Measurements from ENCODE around the gene SAG. TPM values are rescaled to one million over a fixed set of nuclear protein-coding genes. Genes with fewer than 3 reads are reported as not detected.

Gene SAG
- total RNA-seq, 4 donors from 2014 or later = 0.07 TPM; not detected in 3

- H3K4me1 ChIP-seq = no peaks in the 10 kb centered on the region
- H3K27ac ChIP-seq = no peak overlapping the region
- DNase-seq = no peak
- no peaks in the 10 kb centered on the region for H3K9me3 ChIP-seq
- intact Hi-C loops (cut with DNase I; ENCODE audit: low total_unique reads) = no loop called here
- H3K4me3 ChIP-seq = no peak overlapping the region
- no peak for TF ChIP-seq CTCF (IDR thresholded peaks at IDR 0.05)
- TF ChIP-seq POLR2A (IDR thresholded peaks at IDR 0.05) = no peak
- no peaks in the 10 kb centered on the region for H3K27me3 ChIP-seq
- H3K36me3 ChIP-seq = no peaks in the 10 kb centered on the region
Measured at GRCh38 chr2:233379441-233379840, 71.8 kb downstream of the SAG start.

- TF ChIP-seq CTCF (IDR thresholded peaks at IDR 0.05) = no peak
- TF ChIP-seq POLR2A (IDR thresholded peaks at IDR 0.05) = no peak
- Histone ChIP-seq H3K9me3 (no peaks in the 10 kb centered on the region), H3K27ac (no peak overlapping the region), H3K27me3 (no peaks in the 10 kb centered on the region), H3K36me3 (no peaks in the 10 kb centered on the region), H3K4me3 (no peak overlapping the region), H3K4me1 (no peaks in the 10 kb centered on the region)
- intact Hi-C loops (cut with DNase I; ENCODE audit: low total_unique reads) = no loop called here
- DNase-seq = no peak
Measured at GRCh38 chr2:233380132-233380895, 72.7 kb downstream of the SAG start.

- Histone ChIP-seq H3K27ac (no peak overlapping the region), H3K36me3 (no peaks in the 10 kb centered on the region), H3K9me3 (no peaks in the 10 kb centered on the region), H3K4me1 (peaks cover 0 to 2% of the 10 kb centered on the region in 2 donors), H3K4me3 (no peak overlapping the region), H3K27me3 (no peaks in the 10 kb centered on the region)
- no peak for TF ChIP-seq CTCF (IDR thresholded peaks at IDR 0.05)
- TF ChIP-seq POLR2A (IDR thresholded peaks at IDR 0.05) = no peak
- no peak for DNase-seq
- intact Hi-C loops (cut with DNase I; ENCODE audit: low total_unique reads) = no loop called here
Measured at GRCh38 chr2:233380995-233381637, 73.5 kb downstream of the SAG start.

- no peaks in the 10 kb centered on the region for H3K36me3 ChIP-seq
Measured at GRCh38 chr2:233381638-233381995, 74.0 kb downstream of the SAG start.

More at GRCh38 chr2:233381638-233381995, 74.0 kb downstream of the SAG start:
- H3K9me3 ChIP-seq = no peaks in the 10 kb centered on the region
- no peak for TF ChIP-seq POLR2A (IDR thresholded peaks at IDR 0.05)
- TF ChIP-seq CTCF (IDR thresholded peaks at IDR 0.05) = no peak
- H3K27ac ChIP-seq = no peak overlapping the region
- no peak overlapping the region for H3K4me3 ChIP-seq
- no peak for DNase-seq
- intact Hi-C loops (cut with DNase I; ENCODE audit: low total_unique reads) = no loop called here
- H3K27me3 ChIP-seq = no peaks in the 10 kb centered on the region
- peaks cover 0 to 7% of the 10 kb centered on the region in 2 donors for H3K4me1 ChIP-seq

Measured in uterus (tissue), 4 donors.